Rectal smooth muscle tissue (tissue), 1 donor: ENCODE data around the gene TMEM255A.

ENCODE experiments used
- H3K27ac ChIP-seq: one replicate; pipeline ENCODE4 v1.7.0; 2013; ENCODE audit warnings: low read depth, low read length, inconsistent platforms
- H3K27me3 ChIP-seq: one replicate; pipeline ENCODE4 v1.7.0; 2013; ENCODE audit warnings: low read length; ENCODE audit not compliant: control insufficient read depth, insufficient read depth
- H3K36me3 ChIP-seq: one replicate; pipeline ENCODE4 v1.7.0; 2013; ENCODE audit warnings: low read length; ENCODE audit not compliant: control insufficient read depth, insufficient read depth
- H3K4me1 ChIP-seq: one replicate; pipeline ENCODE4 v1.7.0; 2013; ENCODE audit warnings: low read length; ENCODE audit not compliant: control insufficient read depth, insufficient read depth
- H3K4me3 ChIP-seq: one replicate; pipeline ENCODE4 v1.7.0; 2013; ENCODE audit warnings: low read length
- H3K9ac ChIP-seq: one replicate; pipeline ENCODE4 v1.7.0; 2013; ENCODE audit warnings: low read length

TMEM255A gene

DNA sequence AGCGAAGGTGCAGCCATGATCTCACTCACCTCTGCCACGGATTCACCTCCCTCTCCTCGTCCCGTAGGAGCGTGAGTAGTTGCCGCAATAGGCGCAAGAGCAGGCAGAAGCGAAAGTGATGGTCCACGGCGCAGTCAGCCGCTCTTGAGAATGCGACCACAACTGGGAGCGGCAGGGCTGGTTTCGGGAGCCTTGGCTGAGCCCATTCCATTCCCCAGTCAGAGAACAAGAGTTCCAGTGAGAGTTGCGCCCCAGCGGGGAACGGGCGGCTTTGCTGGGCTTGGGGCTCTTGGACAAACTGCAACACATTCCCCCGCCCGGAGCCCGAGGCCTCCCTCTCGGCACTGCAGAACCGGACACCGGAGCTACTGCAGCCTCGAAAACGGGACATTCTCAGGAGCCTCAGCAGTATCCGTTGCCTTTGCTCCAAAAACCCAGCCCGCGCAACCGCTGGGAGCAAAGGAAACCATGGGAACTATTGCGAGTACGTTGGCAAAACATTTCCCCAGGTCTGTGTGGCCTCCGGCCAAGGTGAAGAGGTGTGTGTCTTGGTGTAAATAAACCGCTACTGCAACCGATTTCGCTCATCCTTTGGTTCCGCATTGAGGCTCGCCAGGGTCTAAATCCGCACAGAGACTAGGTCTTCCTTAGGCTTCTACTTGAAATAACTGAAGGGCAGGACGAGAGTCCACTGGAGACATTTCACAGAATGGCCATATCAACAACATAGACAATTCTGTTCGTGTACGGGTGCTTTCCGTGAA is 66.3 kb downstream of the TMEM255A start:
- no peaks in the 10 kb centered on the region for H3K27me3 ChIP-seq
- no peaks in the 10 kb centered on the region for H3K36me3 ChIP-seq
- peaks cover 4% of the 10 kb centered on the region for H3K4me1 ChIP-seq
- H3K4me3 ChIP-seq = peak overlapping the region; percentile 69
- peak overlapping the region; percentile 81 for H3K9ac ChIP-seq
- H3K27ac ChIP-seq = peak overlapping the region; percentile 88

DNA sequence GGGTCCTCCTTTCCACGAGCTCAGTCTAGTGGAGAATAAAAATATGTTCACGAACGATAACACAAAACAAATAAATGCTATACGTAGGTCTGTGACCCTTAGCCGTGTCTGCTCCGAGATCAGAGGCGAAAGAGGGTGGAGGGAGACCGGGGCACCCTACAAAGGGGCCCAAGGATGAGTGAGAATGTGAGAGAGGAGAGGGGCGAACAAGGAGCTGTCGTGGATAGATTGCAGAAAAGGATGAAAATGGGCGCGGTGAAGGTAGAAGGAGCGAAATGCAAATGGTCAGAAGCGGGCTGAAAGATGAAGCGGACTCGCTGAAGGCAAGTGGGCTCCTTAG is 66.9 kb downstream of the TMEM255A start:
- Histone ChIP-seq H3K4me3 (peak overlapping the region; percentile 69), H3K36me3 (no peaks in the 10 kb centered on the region), H3K9ac (peak overlapping the region; percentile 81), H3K27me3 (no peaks in the 10 kb centered on the region), H3K4me1 (peaks cover 4% of the 10 kb centered on the region), H3K27ac (peak overlapping the region; percentile 88)

DNA sequence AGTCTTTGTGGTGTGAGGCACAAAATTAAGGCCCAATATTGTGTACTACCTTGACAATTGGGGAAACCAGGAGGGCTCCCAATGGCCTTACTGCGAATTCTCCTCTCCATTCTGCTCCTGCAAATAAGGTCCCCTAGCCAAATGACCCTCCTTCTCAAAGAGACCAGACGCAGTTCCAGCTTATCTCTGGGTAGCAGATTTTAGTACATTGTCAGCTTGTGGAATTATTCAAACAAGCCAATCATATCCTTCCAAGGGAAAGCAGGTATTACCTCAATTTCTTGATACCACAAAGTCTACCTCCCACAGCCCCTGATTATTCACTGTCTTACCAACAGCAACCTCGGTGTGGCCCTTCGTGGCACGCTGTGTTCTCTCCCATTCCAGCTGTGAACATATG is 68.4 kb downstream of the TMEM255A start:
- no peak overlapping the region for H3K27ac ChIP-seq
- no peaks in the 10 kb centered on the region for H3K27me3 ChIP-seq
- H3K36me3 ChIP-seq = no peaks in the 10 kb centered on the region
- peaks cover 4% of the 10 kb centered on the region for H3K4me1 ChIP-seq
- H3K9ac ChIP-seq = no peak overlapping the region
- no peak overlapping the region for H3K4me3 ChIP-seq

DNA sequence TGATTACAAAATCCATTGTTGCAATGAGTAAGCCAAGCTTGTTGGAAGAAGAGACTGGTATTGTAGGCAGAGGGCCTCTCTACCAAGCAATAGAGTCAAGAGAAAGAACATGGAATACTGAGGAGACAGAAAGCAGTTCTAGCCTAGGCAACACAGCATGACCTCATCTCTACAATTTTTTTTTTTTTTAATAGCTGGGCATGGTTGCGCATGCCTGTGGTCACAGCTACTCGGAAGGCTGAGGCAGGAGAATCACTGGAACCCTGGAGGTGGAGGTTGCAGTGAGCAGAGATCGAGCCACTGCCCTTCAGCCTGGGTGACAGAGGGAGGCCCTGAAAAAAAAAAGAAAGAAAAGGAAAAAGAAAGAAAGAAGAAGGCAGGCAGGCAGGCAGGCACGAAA is 72.3 kb downstream of the TMEM255A start:
- Histone ChIP-seq H3K4me1 (peaks cover 2% of the 10 kb centered on the region), H3K4me3 (no peak overlapping the region), H3K9ac (no peak overlapping the region), H3K36me3 (no peaks in the 10 kb centered on the region), H3K27ac (no peak overlapping the region), H3K27me3 (no peaks in the 10 kb centered on the region)

DNA sequence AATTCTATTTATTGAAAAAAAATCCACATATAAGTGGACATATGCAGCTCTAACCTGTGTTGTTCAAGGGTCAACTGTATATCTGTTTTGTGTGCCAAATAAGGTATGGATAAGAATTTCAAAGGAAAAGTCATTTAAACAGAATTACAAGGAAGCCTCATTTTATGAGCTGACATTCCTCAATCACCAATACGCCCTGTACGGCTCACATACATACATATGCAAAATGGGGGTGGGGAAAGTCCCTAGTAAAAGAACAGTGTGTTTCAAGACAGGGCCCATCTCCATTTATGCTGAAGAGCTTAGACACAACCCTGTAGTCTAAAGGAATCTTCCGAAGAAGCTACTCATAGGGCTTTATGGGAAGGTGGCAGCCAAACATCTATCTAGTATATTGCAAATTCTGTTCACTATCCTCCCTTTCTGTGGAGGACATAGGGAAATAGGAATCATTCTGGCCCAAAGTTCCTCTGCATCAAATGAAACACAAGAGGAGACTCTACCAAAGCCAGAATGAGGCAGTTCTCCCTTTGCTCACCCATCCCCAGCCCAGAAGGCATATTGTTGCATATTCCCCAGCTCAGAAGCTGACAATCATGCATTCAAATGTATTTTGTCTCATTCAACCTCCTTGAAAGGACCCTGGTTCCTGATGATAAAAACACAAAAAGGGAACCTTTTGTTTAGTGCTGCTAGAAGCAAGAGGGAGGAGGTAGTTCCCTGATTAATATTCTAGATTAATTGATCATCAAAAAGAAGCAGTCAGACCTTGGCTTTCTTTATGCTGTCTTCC is 74.4 kb downstream of the TMEM255A start:
- Histone ChIP-seq H3K36me3 (no peaks in the 10 kb centered on the region), H3K4me3 (no peak overlapping the region), H3K9ac (no peak overlapping the region), H3K4me1 (no peaks in the 10 kb centered on the region), H3K27me3 (no peaks in the 10 kb centered on the region), H3K27ac (no peak overlapping the region)

DNA sequence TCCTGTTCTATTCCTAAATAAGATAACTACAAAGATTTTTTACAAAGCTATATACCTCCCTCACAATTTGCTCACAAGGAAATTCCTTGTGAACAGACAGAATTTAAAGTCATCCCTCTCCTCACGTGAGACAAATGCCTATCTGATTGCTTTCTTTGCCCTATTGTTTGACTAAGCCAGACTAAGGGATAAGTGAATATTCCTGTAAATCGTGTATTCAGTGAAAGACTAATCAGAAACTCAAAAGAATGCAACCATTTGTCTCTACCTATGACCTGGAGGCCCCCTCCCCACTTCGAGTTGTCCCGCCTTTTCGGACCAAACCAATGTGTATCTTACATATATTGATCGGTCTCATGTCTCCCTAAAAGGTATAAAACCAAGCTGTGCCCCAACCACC is 76.0 kb downstream of the TMEM255A start:
- no peak overlapping the region for H3K27ac ChIP-seq
- H3K4me3 ChIP-seq = no peak overlapping the region
- H3K27me3 ChIP-seq = no peaks in the 10 kb centered on the region
- no peaks in the 10 kb centered on the region for H3K4me1 ChIP-seq
- H3K9ac ChIP-seq = no peak overlapping the region
- H3K36me3 ChIP-seq = no peaks in the 10 kb centered on the region

DNA sequence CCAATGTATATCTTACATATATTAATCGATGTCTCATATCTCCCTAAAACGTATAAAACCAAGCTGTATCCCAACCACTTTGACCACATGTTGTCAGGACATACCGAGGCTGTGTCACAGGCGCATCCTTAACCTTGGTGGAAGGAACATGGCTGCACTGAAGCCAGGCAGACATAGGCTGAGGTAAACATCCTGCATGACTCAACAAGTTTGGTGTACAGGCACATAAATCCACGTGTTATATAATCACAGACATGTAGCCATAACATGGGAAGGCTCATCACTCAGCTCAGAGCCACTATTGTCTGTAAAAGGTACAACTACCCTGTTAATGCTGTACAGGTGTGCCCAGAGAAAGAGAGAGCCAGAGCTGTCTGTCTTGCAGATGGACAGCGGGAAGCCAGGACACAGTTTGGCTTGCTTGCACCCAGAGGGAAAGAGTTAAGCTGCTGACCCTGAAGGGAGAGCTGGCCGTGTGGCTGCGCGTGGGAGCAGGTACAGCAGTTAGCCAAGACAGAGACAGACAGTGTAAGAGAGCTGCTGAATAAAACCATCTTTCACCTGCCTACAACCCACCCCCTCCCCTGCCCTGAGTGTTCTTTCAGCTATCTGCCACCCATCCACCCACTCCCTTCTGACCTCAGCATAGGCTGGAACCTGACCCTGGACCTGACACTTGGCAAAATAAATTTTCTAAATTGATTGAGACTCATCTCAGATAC is 82.9 kb downstream of the TMEM255A start:
- H3K36me3 ChIP-seq = no peaks in the 10 kb centered on the region
- H3K27me3 ChIP-seq = no peaks in the 10 kb centered on the region
- no peak overlapping the region for H3K9ac ChIP-seq

DNA sequence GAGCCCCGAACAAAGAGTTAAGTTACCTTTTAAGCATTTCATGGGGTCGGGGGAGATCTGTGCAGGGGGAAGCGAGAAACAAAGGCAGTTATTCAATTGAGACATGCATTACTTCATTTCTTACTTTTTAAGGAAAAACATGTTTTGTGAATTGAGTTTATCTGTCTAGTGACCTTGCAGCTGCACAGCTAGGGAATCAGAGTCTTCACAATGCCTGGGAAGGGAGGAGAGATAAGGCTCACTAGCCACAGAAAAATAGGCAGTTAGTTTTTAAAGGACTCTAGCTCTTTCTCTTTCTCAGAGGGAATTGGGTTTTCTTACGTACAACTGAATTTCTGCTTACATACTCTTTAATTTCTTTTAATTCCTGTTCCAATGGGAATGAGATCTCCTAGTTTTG is 86.9 kb downstream of the TMEM255A start:
- no peaks in the 10 kb centered on the region for H3K4me1 ChIP-seq
- no peak overlapping the region for H3K27ac ChIP-seq
- H3K4me3 ChIP-seq = no peak overlapping the region
- no peaks in the 10 kb centered on the region for H3K27me3 ChIP-seq
- no peaks in the 10 kb centered on the region for H3K36me3 ChIP-seq
- no peak overlapping the region for H3K9ac ChIP-seq

More for the DNA sequence above, 82.9 kb downstream of the TMEM255A start:
- H3K4me3 ChIP-seq = no peak overlapping the region
- no peaks in the 10 kb centered on the region for H3K4me1 ChIP-seq
- H3K27ac ChIP-seq = no peak overlapping the region

DNA sequence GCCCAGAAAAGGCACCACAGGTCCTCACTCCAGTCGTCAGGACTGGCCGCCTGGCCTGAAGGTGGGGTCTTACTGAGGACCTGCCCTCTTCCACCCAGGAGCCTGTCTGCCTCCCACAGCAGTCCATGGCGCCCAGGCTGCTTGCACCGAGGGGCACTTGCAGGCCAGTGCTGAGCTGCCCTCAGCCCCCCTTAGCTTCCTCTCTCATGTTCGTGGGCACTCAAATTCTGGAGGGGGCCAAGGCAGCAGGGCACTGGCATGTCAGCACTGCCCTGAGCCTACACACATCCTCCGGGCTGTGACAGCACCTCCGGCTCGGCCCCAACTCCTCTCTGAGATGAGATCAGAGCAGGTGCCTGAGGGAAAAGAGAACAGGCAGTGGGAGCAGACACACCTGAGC is 87.9 kb downstream of the TMEM255A start:
- no peaks in the 10 kb centered on the region for H3K36me3 ChIP-seq
- no peaks in the 10 kb centered on the region for H3K27me3 ChIP-seq
- H3K9ac ChIP-seq = no peak overlapping the region
- no peaks in the 10 kb centered on the region for H3K4me1 ChIP-seq
- no peak overlapping the region for H3K4me3 ChIP-seq
- no peak overlapping the region for H3K27ac ChIP-seq

DNA sequence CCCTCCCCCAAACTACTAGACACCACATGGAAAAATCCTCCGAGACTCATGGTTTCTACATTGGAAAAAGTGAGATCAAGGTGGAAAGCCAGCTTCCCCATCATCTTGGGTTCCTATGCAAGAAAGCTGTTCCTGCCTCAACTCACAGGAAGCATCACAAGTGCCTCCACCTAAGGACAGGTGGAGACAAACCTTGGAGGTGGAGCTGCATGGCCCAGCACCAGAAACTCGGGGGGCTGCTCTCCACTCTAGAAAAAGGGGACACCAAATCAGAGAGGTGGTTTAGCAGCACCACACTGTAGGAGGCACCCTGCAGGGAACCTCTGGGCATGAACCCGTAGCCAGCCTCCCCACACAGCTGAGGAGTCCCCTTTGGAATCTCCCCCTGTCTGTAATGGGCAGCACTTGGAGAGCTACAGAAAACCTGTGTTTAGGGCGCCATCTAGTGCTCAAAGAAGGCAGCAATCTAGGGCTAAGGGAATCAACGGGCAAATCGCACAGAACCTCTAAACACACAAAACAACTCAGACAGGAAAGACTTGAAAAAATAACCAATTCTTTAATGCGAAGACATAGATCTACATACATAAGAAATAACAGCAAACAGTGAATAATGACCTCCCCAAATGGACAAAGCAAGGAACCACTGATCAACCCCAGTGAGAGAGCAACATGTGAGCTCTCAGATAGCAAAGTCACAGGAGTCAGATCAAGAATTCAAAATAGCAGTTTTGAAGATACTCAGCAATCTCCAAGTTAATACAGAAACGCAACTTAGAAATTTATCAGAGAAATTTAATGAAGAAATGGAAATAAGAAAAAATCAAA is 97.6 kb downstream of the TMEM255A start:
- Histone ChIP-seq H3K27ac (no peak overlapping the region), H3K4me3 (no peak overlapping the region), H3K27me3 (no peaks in the 10 kb centered on the region), H3K4me1 (no peaks in the 10 kb centered on the region), H3K9ac (no peak overlapping the region), H3K36me3 (no peaks in the 10 kb centered on the region)
